ENCODE results near the gene PPM1K. TPM values are rescaled to one million over a fixed set of nuclear protein-coding genes. Genes with fewer than 3 reads are reported as not detected.

Gene PPM1K
- total and polyA plus RNA-seq, 9 of the 15 experiments (the other 6 are each of a cell fraction or from before 2014, with no cell fraction given) = 8.2 to 18.0 (median 10.5) TPM

- H3K36me3 ChIP-seq (ENCODE audit: control insufficient read depth, insufficient read depth, low read length) = no peaks in the 10 kb centered on the region
- in situ Hi-C loops (cut with MboI) = no loop called here
- ChIA-PET CTCF (ENCODE audit: low intra/inter-chr PET ratio) (no interaction called here), POLR2A (no interaction called here)
- no peaks in the 10 kb centered on the region for H4K20me1 ChIP-seq (replicated peaks; ENCODE audit: control insufficient read depth, insufficient read depth, low read length)
- 0% methylated on average over 2 of the region's 3 CpGs for WGBS (ENCODE audit: insufficient coverage, low coverage, missing lambda C conversion rate)
- no peaks in the 10 kb centered on the region for H3K9me1 ChIP-seq (ENCODE audit: control insufficient read depth, insufficient read depth, low read length)
- no peak for TF ChIP-seq CEBPG (CRISPR knock-in tag; IDR thresholded peaks at IDR 0.05)
- TF ChIP-seq CEBPG (tag; conservative IDR thresholded peaks at IDR 0.05 in 1 of 2, IDR thresholded peaks at IDR 0.05 in 1 of 2) = no peak
- TF ChIP-seq ELK1 (CRISPR knock-in tag; IDR thresholded peaks at IDR 0.05) = no peak
- TF ChIP-seq ARID3B (CRISPR knock-in tag; IDR thresholded peaks at IDR 0.05; ENCODE audit: borderline replicate concordance) = no peak
- TF ChIP-seq KAT8 (IDR thresholded peaks at IDR 0.05; ENCODE audit: low read depth) = no peak
- no peak for TF ChIP-seq THRAP3 (IDR thresholded peaks at IDR 0.05; ENCODE audit: borderline replicate concordance)
- TF ChIP-seq ZC3H4 (CRISPR knock-in tag; IDR thresholded peaks at IDR 0.05; ENCODE audit: borderline replicate concordance) = no peak
- no peak for TF ChIP-seq EHMT2 (IDR thresholded peaks at IDR 0.05)
- TF ChIP-seq NELFE (IDR thresholded peaks at IDR 0.05; ENCODE audit: insufficient read depth, insufficient read length) = no peak
- TF ChIP-seq ZNF263 (CRISPR knock-in tag; IDR thresholded peaks at IDR 0.05; ENCODE audit: borderline replicate concordance) = no peak
- TF ChIP-seq MAFK (IDR thresholded peaks at IDR 0.05; ENCODE audit: low read length) = no peak
- no peak for TF ChIP-seq DMBX1 (CRISPR knock-in tag; IDR thresholded peaks at IDR 0.05; ENCODE audit: borderline replicate concordance)
- TF ChIP-seq ZNF431 (CRISPR knock-in tag; IDR thresholded peaks at IDR 0.05) = no peak
- no peak for TF ChIP-seq RBFOX2 (IDR thresholded peaks at IDR 0.05; ENCODE audit: low read depth, low read length)
- H3K4me2 ChIP-seq (ENCODE audit: insufficient read depth, low read length) = no peak overlapping the region
- intact Hi-C loops (cut with micrococcal nuclease) = no loop called here
- no peak for ATAC-seq
- no TSS peak for BruUV-seq (replicated peaks)
- no peak overlapping the region for H2AFZ ChIP-seq (ENCODE audit: low read depth, low read length)
- H3K79me2 ChIP-seq (ENCODE audit: control insufficient read depth, insufficient read depth, low read length) = no peaks in the 10 kb centered on the region
- H3K27me3 ChIP-seq (ENCODE audit: control insufficient read depth in 2 of 2, insufficient read depth in 2 of 2, low read length in 2 of 2) = no peaks in the 10 kb centered on the region; a peak in 1 of 5 replicates
- no peak for DNase-seq (ENCODE audit: extremely low read depth in 1 of 4, low spot score in 3 of 4)
- H3K9me3 ChIP-seq (replicated peaks; ENCODE audit: control insufficient read depth, insufficient read depth, low read depth, low read length) = no peaks in the 10 kb centered on the region
- H3K27ac ChIP-seq (ENCODE audit: extremely low read depth, low read depth, low read length) = no peak overlapping the region
- H3K4me3 ChIP-seq = no peak overlapping the region
- H3K9ac ChIP-seq (ENCODE audit: insufficient read depth in 1 of 2, low read depth in 2 of 2, low read length in 2 of 2) = no peak overlapping the region
- H3K4me1 ChIP-seq (replicated peaks in 1 of 2; ENCODE audit: control insufficient read depth in 2 of 2, insufficient read depth in 2 of 2, low read length in 2 of 2) = no peaks in the 10 kb centered on the region
- no peak for FAIRE-seq
Observed at GRCh38 chr4:88251924-88252323, 32.4 kb downstream of the PPM1K start.
